OCI-LY7 (cell line): ENCODE data around the gene WNT6. TPM values are rescaled to one million over a fixed set of nuclear protein-coding genes. Genes with fewer than 3 reads are reported as not detected.

ENCODE experiments used
- BruUV-seq: library from RNA; stranded (reverse); fragments of 400-500 nt; replicated peaks from 2 replicates; lab custom pipeline; 2021; lab: Mats Ljungman, UMichigan
- CTCF ChIA-PET: fragments of 300-600 bp; sonication (Branson Sonifier 250); formaldehyde crosslinking; loops from one replicate; lab custom pipeline; 2022; ENCODE audit warnings: antibody characterized with exemption; ENCODE audit not compliant: unreplicated experiment; lab: Charles Lee
- POLR2A ChIA-PET: fragments of 300-600 bp; sonication (Branson Sonifier 250); formaldehyde crosslinking; loops from one replicate; lab custom pipeline; 2022; ENCODE audit warnings: antibody characterized with exemption; lab: Charles Lee
- DNase-seq: peaks from one replicate; pipeline ENCODE4 v3.0.0-alpha.2; 2015; ENCODE audit warnings: low spot score
- H2AFZ ChIP-seq: fragments of 200-600 bp; sonication (generic), shearing (Covaris generic); 2 replicates; pipeline ENCODE4 v1.6.1; 2014; ENCODE audit warnings: mild to moderate bottlenecking, antibody characterized with exemption, low read length, moderate library complexity
- H3K27ac ChIP-seq: fragments of 200-600 bp; sonication (generic); 2 replicates; pipeline ENCODE4 v1.5.1; 2014; ENCODE audit warnings: mixed run types, low read depth, mild to moderate bottlenecking, moderate library complexity, low read length, inconsistent platforms; ENCODE audit not compliant: poor library complexity, severe bottlenecking
- H3K36me3 ChIP-seq: fragments of 200-600 bp; sonication (generic); 2 replicates; pipeline ENCODE4 v1.6.1; 2014; ENCODE audit warnings: mild to moderate bottlenecking, antibody characterized with exemption, low read length, moderate library complexity, mixed read lengths; ENCODE audit not compliant: insufficient read depth
- H3K4me1 ChIP-seq: fragments of 200-600 bp; sonication (generic); 2 replicates; pipeline ENCODE4 v1.5.1; 2014; ENCODE audit warnings: mild to moderate bottlenecking, low read length; ENCODE audit not compliant: insufficient read depth, poor library complexity, severe bottlenecking
- H3K4me2 ChIP-seq: fragments of 200-600 bp; sonication (generic); 2 replicates; pipeline ENCODE4 v1.6.1; 2014; ENCODE audit warnings: mild to moderate bottlenecking, low read length
- H3K4me3 ChIP-seq: fragments of 200-600 bp; sonication (generic); 2 replicates; pipeline ENCODE4 v1.5.1; 2014; ENCODE audit warnings: mild to moderate bottlenecking, low read depth, low read length; ENCODE audit not compliant: poor library complexity, severe bottlenecking
- H3K79me2 ChIP-seq: fragments of 200-600 bp; sonication (generic); 2 replicates; pipeline ENCODE4 v1.6.1; 2016; ENCODE audit warnings: low read depth, mild to moderate bottlenecking, low read length, moderate library complexity, mixed read lengths; ENCODE audit not compliant: insufficient read depth
- H3K9me2 ChIP-seq: fragments of 200-600 bp; sonication (generic); 2 replicates; pipeline ENCODE4 v1.6.1; 2016; ENCODE audit warnings: mild to moderate bottlenecking, low read length, mixed read lengths; ENCODE audit not compliant: insufficient read depth
- H3K9me3 ChIP-seq: fragments of 200-600 bp; sonication (generic); 2 replicates; pipeline ENCODE4 v1.6.1; 2014; ENCODE audit warnings: mild to moderate bottlenecking, mixed run types, low read length, mixed read lengths
- H4K20me1 ChIP-seq: fragments of 200-600 bp; sonication (generic); 2 replicates; pipeline ENCODE4 v1.6.1; 2014; ENCODE audit warnings: mild to moderate bottlenecking, antibody characterized with exemption, low read length, moderate library complexity, mixed read lengths; ENCODE audit not compliant: insufficient read depth
- CTCF ChIP-seq: fragments of 200-600 bp; sonication (generic); conservative IDR thresholded peaks from 2 replicates; pipeline ENCODE4 v1.5.1; 2014; ENCODE audit warnings: mild to moderate bottlenecking, antibody characterized with exemption, low read length, moderate library complexity, mixed read lengths
- EZH2phosphoT487 ChIP-seq: fragments of 200-600 bp; sonication (generic); IDR thresholded peaks from 2 replicates; pipeline ENCODE4 v1.6.1; 2018; ENCODE audit warnings: low read depth, borderline replicate concordance, mild to moderate bottlenecking, mixed run types, antibody characterized with exemption, low read length, moderate library complexity, mixed read lengths
- intact Hi-C: fragments of 100-400 bp; cut with micrococcal nuclease; formaldehyde crosslinking; loops from one replicate; pipeline ENCODE4 v1.10.0; 2022; ENCODE audit not compliant: unreplicated experiment
- total RNA-seq, 2 experiments: library from RNA; depleted of rRNA in 1 of 2; stranded (reverse); fragments of >200 nt in 1 of 2; shearing (Covaris generic) in 1 of 2; gene quantifications; 2 replicates each; pipeline ENCODE4 v1.2.3, GENCODE V29; 2014 to 2022

The WNT6 gene
- total RNA-seq, 2 experiments from 2014 or later, result 0.74 TPM; not detected in 1

- no TSS peak for BruUV-seq
- CTCF ChIA-PET, result no interaction called here
- H3K9me3 ChIP-seq, result no peaks in the 10 kb centered on the region
- no peaks in the 10 kb centered on the region for H3K9me2 ChIP-seq
- no peak overlapping the region for H2AFZ ChIP-seq
- TF ChIP-seq EZH2phosphoT487 (no peak), CTCF (no peak)
- intact Hi-C loops, result no loop called here
- H3K4me2 ChIP-seq, result peak overlapping the region; percentile 38; the same call in 1 of the 2 replicates
- no peaks in the 10 kb centered on the region for H4K20me1 ChIP-seq
- no peaks in the 10 kb centered on the region for H3K79me2 ChIP-seq
- no peak for DNase-seq
- H3K27ac ChIP-seq, result no peak overlapping the region
- peaks cover 2% of the 10 kb centered on the region for H3K4me1 ChIP-seq
- H3K4me3 ChIP-seq, result no peak overlapping the region
- POLR2A ChIA-PET, result no interaction called here
- H3K36me3 ChIP-seq, result no peaks in the 10 kb centered on the region
These were observed 12.0 kb downstream of the WNT6 start for GRCh38 chr2:218871345-218872302.

- intact Hi-C loops, result no loop called here
- CTCF ChIA-PET, result no interaction called here
- no peaks in the 10 kb centered on the region for H3K36me3 ChIP-seq
- no TSS peak for BruUV-seq
- no peak for DNase-seq
- no peak overlapping the region for H3K27ac ChIP-seq
- no peaks in the 10 kb centered on the region for H4K20me1 ChIP-seq
- H3K9me2 ChIP-seq, result no peaks in the 10 kb centered on the region
- H2AFZ ChIP-seq, result no peak overlapping the region
- peaks cover 14% of the 10 kb centered on the region for H3K4me1 ChIP-seq
- no peak overlapping the region for H3K4me2 ChIP-seq
- no peaks in the 10 kb centered on the region for H3K79me2 ChIP-seq
- H3K4me3 ChIP-seq, result no peak overlapping the region
- no peaks in the 10 kb centered on the region for H3K9me3 ChIP-seq
- POLR2A ChIA-PET, result no interaction called here
- TF ChIP-seq CTCF (no peak), EZH2phosphoT487 (no peak)
These were observed 13.2 kb downstream of the WNT6 start for GRCh38 chr2:218872645-218873358.
